ENCODE data around the gene TJP1. TPM values are rescaled to one million over a fixed set of nuclear protein-coding genes. Genes with fewer than 3 reads are reported as not detected.

Gene TJP1
- 62.0 to 98.1 TPM (median 72.8 TPM) in 5 replicates for total RNA-seq (2022; extraction: Qiagen RNA extraction)

DNA sequence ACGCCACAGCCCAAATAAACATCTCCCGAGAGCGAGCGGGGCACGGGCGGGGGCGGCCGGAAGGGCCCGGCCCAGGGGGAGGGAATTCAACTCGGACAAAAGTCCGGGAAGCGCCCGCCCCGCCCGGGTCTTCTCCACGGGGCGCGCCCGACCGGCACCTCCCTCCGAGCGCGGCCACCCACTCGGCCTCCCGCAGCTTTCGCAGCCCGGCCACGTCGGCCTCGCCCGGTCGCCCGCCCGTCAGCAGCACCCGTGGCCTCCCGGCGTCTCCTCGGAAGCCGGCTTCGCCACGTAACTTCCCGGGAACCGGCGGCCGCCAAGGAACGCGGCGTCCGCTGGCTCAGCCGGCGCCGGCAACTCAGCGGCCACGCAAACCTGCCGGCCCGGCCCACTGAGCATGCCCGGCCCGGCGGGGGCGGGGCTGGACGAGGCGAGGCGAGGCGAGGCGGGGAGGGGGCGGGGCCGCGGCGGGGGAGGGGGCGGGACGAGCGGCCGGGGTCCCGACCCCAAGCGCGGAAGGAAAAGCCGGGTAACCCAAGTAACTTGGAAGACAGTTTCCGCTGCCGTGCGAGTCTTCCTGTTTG is at the start of gene TJP1:
Gene TJP1 (minus strand): TSS at position 369 of the 584 bp plus-strand sequence. CDS start 440 bp downstream, outside the sequence.

Data from A549 treated with Hydrocortisone at 1 μM for 4 hours (cell line).